Fibroblast of peridontal ligament (primary cell): ENCODE results near the gene NADSYN1.
"Not testable (repeated sequence)": the region's sequence is repeated elsewhere in the genome, so short reads cannot be mapped to it uniquely, and the experiment has no call there.

Experiments
- DNase-seq: peaks from one replicate; pipeline ENCODE4 v3.0.0-alpha.2; 2010; ENCODE audit errors: extremely low read depth

Gene NADSYN1

GRCh38 chr11:71453037-71453917 lies at the start of gene NADSYN1:
TSS of gene NADSYN1 (plus strand) at chr11:71453203. CDS start at chr11:71453297, 94 bp downstream.
- DNase-seq: peak; percentile 86

- DNase-seq: no peak
Measured at GRCh38 chr11:71404209-71404608, 48.8 kb upstream of the NADSYN1 start.

GRCh38 chr11:71406681-71407080 lies 46.3 kb upstream of the NADSYN1 start:
- no peak for DNase-seq

- DNase-seq: no peak
Measured at GRCh38 chr11:71407356-71407755, 45.6 kb upstream of the NADSYN1 start.

- DNase-seq: no peak
Measured at GRCh38 chr11:71408826-71409225, 44.2 kb upstream of the NADSYN1 start.

GRCh38 chr11:71410363-71410966 lies 42.5 kb upstream of the NADSYN1 start:
- DNase-seq: no peak

GRCh38 chr11:71414645-71415044 lies 38.4 kb upstream of the NADSYN1 start:
- no peak for DNase-seq

GRCh38 chr11:71418643-71419042 lies 34.4 kb upstream of the NADSYN1 start:
- no peak for DNase-seq

- DNase-seq: peak; percentile 52
Measured at GRCh38 chr11:71420455-71421241, 32.4 kb upstream of the NADSYN1 start.

- DNase-seq: no peak
Measured at GRCh38 chr11:71421392-71421950, 31.5 kb upstream of the NADSYN1 start.

- DNase-seq: not testable (repeated sequence)
Measured at GRCh38 chr11:71422318-71422717, 30.7 kb upstream of the NADSYN1 start.

- no peak for DNase-seq
Measured at GRCh38 chr11:71423181-71423790, 29.7 kb upstream of the NADSYN1 start.

- DNase-seq: no peak
Measured at GRCh38 chr11:71425409-71425808, 27.6 kb upstream of the NADSYN1 start.

- DNase-seq: no peak
Measured at GRCh38 chr11:71425860-71426259, 27.1 kb upstream of the NADSYN1 start.

GRCh38 chr11:71426413-71426812 lies 26.6 kb upstream of the NADSYN1 start:
- DNase-seq: peak; percentile 63

GRCh38 chr11:71428861-71429435 lies 24.1 kb upstream of the NADSYN1 start:
- peak; percentile 35 for DNase-seq

GRCh38 chr11:71429701-71430100 lies 23.3 kb upstream of the NADSYN1 start:
- DNase-seq: no peak

GRCh38 chr11:71430166-71430565 lies 22.8 kb upstream of the NADSYN1 start:
- DNase-seq: no peak

- no peak for DNase-seq
Measured at GRCh38 chr11:71431271-71431670, 21.7 kb upstream of the NADSYN1 start.

GRCh38 chr11:71432761-71433647 lies 20.0 kb upstream of the NADSYN1 start:
- no peak for DNase-seq
